Measurements from ENCODE around the gene MRRF.

MRRF gene

DNA sequence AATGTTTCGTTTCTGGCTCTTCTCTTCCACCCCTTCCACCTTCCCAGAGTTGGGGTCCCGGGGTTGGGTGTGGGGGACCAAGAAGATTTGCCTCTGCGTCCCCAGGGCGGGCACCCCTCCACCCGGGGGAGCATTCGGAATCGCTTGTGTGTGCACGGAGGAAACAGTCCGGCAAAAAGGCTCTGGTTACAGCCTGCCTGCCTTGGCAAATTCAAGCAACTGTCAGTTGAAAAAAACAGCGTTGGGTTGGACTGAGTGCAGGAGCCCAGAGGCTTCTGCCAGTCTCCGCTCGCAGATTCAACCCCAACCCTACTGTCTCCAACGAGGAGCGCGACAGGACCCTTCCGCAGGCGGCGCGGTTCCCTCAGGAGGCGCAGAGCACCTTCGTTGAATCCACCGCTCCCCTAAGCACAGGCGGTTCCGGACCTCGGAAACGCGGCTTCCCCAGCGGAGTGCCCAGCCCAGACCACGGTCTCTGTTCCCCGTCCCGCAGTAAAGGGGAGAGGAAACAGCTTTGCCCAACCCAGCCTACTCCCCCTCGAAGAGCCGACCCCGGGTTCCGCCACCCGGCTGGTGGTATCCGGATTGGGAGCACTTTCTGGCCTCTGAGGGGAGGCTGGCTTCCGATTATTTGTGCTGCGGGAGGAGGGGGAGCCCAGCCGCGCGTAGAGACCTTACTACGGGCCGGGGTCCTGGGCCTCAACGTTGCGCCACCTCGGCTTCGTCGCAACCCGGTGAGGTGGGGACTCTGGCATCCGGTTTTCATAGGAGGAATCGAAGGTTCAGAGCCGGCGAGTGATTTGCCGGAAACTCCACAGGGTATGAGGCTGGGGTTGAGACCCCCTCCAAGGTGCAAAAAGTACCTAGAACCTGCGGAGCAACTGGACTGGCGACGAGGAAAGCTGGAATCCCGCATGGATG, 45.5 kb upstream of the MRRF start:
- TF ChIP-seq, protein P1, sequence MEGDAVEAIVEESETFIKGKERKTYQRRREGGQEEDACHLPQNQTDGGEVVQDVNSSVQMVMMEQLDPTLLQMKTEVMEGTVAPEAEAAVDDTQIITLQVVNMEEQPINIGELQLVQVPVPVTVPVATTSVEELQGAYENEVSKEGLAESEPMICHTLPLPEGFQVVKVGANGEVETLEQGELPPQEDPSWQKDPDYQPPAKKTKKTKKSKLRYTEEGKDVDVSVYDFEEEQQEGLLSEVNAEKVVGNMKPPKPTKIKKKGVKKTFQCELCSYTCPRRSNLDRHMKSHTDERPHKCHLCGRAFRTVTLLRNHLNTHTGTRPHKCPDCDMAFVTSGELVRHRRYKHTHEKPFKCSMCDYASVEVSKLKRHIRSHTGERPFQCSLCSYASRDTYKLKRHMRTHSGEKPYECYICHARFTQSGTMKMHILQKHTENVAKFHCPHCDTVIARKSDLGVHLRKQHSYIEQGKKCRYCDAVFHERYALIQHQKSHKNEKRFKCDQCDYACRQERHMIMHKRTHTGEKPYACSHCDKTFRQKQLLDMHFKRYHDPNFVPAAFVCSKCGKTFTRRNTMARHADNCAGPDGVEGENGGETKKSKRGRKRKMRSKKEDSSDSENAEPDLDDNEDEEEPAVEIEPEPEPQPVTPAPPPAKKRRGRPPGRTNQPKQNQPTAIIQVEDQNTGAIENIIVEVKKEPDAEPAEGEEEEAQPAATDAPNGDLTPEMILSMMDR (IDR thresholded peaks at IDR 0.05; ENCODE audit: low read length, missing control alignments) = no peak
- H3K4me3 ChIP-seq (replicated peaks; ENCODE audit: low read depth, low read length) = no peak overlapping the region
- peak; percentile 17 for DNase-seq (ENCODE audit: low read depth)

DNA sequence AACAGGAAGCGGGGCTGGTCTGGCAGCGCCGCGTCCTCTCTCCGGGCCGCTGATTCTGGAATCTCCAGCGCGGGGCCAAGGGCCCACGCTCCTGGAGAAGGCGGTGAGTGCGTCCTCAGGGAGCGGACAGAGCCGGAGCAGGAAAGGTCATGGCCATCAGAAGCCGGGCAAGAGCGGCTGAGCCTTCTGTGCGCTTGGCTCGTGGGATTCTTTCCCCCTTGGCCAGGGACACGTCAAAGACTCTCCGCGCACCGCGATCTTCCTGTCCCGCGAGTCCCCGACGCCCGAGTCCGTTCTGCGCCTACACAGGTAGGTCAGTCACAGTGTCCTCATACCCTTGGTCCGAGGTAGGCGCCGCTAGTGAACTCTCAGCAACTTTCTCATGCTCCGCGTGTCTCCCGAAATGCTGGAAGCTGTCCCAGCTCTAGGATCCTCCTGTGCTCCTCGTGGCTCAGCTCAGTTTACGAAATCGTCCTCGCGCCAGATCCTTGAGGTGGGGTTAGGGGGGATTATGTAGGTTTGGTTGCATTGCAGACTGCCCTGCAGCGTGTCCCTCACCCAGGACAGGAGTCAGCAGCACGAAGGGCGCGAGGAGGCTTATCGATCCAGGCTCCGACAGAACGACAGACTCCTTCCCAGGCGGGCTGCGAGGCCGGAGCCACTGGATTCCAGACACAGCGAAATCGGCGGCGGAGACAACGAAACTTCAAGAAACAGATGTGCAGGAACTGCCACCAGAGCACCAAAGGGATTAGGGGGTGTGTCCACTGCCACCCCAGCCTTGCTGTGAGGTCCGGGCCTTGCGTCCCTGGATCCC, 44.6 kb upstream of the MRRF start:
- no peak overlapping the region for H3K4me3 ChIP-seq (replicated peaks; ENCODE audit: low read depth, low read length)
- TF ChIP-seq, protein P1 (IDR thresholded peaks at IDR 0.05; ENCODE audit: low read length, missing control alignments) = no peak

GRCh38 chr9:122220673-122221182, 44.0 kb upstream of the MRRF start:
- no peak overlapping the region for H3K4me3 ChIP-seq (replicated peaks; ENCODE audit: low read depth, low read length)
- TF ChIP-seq, protein P1 (IDR thresholded peaks at IDR 0.05; ENCODE audit: low read length, missing control alignments) = no peak
- no peak for DNase-seq (ENCODE audit: low read depth)

More for the DNA sequence above, 44.6 kb upstream of the MRRF start:
- peak; percentile 17 for DNase-seq (ENCODE audit: low read depth)

- TF ChIP-seq, protein P1 (IDR thresholded peaks at IDR 0.05; ENCODE audit: low read length, missing control alignments) = no peak
- no peak for DNase-seq (ENCODE audit: low read depth)
- H3K4me3 ChIP-seq (replicated peaks; ENCODE audit: low read depth, low read length) = no peak overlapping the region
Measured at GRCh38 chr9:122221183-122221811, 43.4 kb upstream of the MRRF start.

DNA sequence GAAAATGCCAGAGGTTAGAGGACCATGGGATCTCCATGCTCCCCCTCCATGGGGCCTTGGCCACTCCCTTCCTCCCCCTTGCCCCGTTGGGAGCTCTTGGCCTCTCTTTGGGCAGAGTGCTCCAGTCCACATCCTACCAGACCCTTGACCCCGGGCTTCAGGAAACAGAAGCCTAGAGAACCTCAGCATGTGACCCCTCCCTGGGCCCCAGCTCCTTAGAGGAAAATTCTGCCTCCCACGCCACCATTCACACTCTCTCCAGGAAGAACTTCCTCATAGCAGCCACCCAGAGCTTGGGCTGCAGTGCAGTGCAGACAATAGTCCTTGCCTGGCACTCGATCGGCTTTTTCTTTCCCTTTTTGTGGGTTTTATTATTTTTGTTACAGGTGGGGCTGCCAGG, 41.9 kb upstream of the MRRF start:
- TF ChIP-seq, protein P1 (IDR thresholded peaks at IDR 0.05; ENCODE audit: low read length, missing control alignments) = no peak
- DNase-seq (ENCODE audit: low read depth) = no peak
- H3K4me3 ChIP-seq (replicated peaks; ENCODE audit: low read depth, low read length) = no peak overlapping the region

DNA sequence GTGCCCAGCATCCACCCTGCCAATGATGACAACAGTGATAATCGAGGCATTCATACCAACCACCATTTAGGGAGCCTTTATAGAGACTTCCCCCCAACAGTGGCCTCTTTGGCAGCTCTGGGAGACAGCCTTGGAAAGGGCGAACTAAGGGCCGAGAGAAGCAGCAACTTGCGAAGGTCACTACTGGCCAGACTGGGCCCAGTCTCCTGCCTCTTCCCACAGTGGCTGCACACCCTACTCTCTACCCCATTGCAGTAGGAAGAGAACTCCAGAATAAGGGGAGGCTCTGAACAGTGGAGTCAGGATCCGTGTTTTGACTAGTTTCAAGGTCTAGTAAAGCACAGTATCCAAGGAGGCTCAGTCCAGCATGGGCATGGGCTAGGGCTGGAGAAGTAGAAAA, 41.2 kb upstream of the MRRF start:
- TF ChIP-seq, protein P1 (IDR thresholded peaks at IDR 0.05; ENCODE audit: low read length, missing control alignments) = no peak
- no peak for DNase-seq (ENCODE audit: low read depth)
- H3K4me3 ChIP-seq (replicated peaks; ENCODE audit: low read depth, low read length) = no peak overlapping the region
